HG03575 (cell line): ENCODE data around the gene CFAP299.
A peak's percentile ranks its signal among the peaks of the same experiment; 100 is the strongest.
"Not testable (repeated sequence)": the region's sequence is repeated elsewhere in the genome, so short reads cannot be mapped to it uniquely, and the experiment has no call there.

Source experiments
- ATAC-seq: cut with Tn5 transposase; IDR thresholded peaks from one replicate; pipeline ENCODE4 v1.9.1; 2021; ENCODE audit not compliant: unreplicated experiment, insufficient number of reproducible peaks, low FRiP score; ENCODE audit errors: extremely low read depth

The CFAP299 gene

DNA sequence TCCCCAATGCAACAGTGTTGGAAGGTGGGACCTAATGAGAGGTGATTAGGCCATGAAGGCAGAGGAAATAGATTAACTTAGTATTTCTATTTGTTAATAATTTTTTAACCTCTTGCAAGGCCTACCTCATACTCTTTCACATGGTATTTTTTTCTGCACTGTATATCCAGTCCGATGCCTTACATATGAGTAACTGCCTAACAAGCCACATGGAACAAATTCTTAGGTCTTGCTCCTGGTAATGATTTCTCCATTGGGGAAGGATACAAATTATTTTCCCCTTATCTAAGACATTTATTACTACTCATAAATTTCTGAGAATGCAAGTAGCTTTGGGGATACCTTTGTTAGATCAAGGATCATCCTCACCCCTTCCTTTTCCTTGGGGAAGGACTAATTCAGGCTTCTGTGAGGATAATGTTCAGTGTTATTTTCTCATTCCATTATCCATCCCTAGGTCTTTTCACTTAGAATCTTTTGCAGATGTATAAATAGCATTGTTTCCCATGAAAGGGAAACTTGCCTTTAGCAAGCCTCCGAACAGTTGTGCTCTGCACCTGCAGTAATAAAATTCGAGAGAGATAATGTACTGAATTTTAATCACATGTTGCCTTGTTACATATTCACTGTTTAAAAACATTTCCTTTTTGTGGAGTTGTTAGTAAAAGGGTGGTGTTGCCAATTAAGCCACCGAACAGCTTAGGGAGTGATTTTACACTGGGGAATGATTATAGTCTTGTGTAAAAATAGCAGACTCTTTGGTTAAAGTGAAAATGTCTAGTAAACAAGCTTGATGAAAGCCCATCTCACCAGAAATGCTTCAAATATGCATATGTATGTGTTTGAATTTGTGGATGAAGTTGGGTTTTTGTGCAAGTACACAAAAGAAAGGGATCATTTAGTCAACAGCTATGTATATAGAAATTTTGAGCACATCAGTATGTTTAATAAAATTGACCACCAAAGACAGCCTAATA is 89.9 kb downstream of the CFAP299 start:
- ATAC-seq = no peak

- no peak for ATAC-seq
Measured at GRCh38 chr4:80431203-80431965, 95.9 kb downstream of the CFAP299 start.

GRCh38 chr4:80434238-80434637 is 98.7 kb downstream of the CFAP299 start:
- no peak for ATAC-seq

GRCh38 chr4:80438016-80438415 is 102.5 kb downstream of the CFAP299 start:
- ATAC-seq = no peak

GRCh38 chr4:80439294-80440061 is 103.9 kb downstream of the CFAP299 start:
- not testable (repeated sequence) for ATAC-seq

DNA sequence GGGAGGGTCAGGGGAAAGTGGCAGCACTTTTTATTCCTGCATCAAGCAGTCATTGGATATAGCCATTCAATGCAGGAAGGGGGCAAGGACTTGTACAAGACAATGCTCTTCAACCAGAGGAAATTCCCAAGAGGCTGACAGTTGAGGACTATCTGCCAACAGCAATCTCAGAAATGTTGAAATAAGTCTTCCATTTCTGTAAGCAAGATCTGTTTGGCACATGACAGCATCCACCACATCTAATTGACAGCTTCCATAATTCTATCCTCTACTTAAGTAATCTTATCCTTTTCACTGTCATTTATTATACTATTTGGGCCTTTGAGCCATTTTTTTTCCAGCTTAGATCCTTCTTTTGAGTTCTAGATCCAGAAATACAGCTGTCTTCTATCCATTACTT is 110.7 kb downstream of the CFAP299 start:
- ATAC-seq = no peak

DNA sequence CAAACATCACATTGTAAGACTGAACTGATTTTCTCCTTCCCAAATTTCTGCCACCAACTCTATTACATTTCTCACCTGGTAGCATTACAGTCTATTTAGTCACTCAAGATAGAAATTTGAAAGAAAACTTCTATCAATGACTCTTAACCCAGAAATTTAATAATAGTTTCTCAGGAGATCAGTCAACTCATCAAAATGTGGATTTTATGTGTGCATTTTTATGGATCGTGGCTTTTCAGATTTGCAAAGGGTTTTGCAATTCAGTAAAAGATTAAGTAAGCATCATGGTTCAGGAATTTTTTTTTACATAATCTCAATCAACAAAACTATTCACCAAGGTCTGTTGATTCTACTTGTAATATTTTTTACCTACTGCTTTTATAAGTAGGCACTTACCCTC is 111.1 kb downstream of the CFAP299 start:
- no peak for ATAC-seq

GRCh38 chr4:80447493-80447892 is 112.0 kb downstream of the CFAP299 start:
- no peak for ATAC-seq

GRCh38 chr4:80448056-80448455 is 112.5 kb downstream of the CFAP299 start:
- no peak for ATAC-seq

DNA sequence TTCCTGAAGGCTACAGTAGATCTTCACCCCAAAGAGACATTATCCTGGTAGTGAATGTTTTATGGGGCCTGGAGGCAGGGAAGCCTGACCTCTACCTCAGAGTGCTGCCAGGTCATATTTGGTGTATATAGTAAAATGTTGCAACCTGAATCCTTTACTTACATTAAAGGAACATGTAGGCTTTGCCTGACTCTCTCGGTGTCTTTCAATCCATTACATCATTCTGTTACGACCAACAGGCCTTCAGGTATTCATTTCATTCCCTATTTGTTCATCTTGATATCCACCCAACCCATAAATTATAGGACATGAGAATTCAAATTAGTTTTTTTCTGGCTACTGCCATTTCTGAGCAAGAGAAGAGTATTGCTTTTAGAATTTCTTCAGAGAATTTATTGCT is 116.5 kb downstream of the CFAP299 start:
- no peak for ATAC-seq

DNA sequence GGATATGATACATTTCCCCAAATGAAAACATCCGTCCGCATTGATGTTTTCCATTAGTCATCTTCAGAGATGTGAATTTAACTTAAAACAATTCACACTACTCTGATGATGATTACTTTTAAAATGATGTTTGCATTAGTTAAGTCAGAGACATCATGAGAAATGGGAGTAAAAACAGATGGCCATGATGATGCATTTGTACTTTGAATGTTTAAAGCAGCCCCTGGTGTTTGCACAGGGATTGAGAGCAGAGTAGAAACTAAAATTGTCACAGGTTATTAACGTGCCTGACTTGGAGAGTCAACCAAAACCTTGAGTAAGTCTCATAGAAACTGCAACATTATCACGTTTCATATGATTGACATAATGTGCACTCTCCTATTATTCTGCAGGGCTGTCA is 117.2 kb downstream of the CFAP299 start:
- no peak for ATAC-seq

- no peak for ATAC-seq
Measured at GRCh38 chr4:80454040-80454439, 118.5 kb downstream of the CFAP299 start.

- ATAC-seq = no peak
Measured at GRCh38 chr4:80454556-80454955, 119.0 kb downstream of the CFAP299 start.

- no peak for ATAC-seq
Measured at GRCh38 chr4:80459918-80460473, 124.5 kb downstream of the CFAP299 start.

DNA sequence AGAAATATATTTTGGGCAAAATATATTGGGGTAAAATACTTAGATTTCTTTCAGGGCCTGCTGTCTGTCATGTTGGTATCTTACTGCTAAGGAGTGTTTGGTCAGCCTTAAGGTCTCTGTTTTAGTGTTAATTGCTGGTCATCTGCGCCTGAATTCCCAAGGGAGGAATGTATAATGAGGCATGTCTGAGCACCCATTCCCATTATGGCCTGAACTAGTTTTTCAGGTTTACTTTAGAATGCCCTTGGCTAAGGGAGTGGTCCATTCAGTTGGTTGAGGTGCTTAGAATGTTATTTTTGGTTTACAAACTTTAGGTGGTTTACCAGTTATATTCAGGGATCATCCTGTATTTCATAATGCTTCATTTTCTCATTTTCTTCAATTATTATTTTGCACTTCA is 125.9 kb downstream of the CFAP299 start:
- no peak for ATAC-seq

DNA sequence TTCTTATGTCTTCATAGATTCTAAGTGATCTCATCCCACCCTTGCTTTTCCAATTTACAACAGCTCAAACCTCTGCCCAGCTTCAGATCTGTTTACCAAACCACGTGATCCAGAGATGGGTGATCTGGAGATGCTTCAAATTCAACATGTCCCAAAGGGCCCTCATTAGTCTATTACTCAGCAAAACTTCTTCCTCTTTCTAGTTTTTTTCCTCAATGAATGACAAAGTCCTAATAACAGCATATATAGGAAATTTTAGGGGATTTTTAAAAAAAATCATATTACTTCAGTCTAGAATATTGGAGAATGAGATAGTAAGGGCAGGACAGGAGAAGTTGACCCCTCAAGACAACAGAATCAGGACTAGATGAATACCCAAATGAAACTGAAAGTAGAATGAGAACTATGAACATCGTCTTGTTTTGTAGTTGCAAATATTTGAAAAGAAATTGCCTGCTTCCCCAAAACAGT is 127.1 kb downstream of the CFAP299 start:
- ATAC-seq = peak; percentile 51

GRCh38 chr4:80463509-80463908 is 128.0 kb downstream of the CFAP299 start:
- no peak for ATAC-seq

GRCh38 chr4:80465238-80465637 is 129.7 kb downstream of the CFAP299 start:
- no peak for ATAC-seq

GRCh38 chr4:80465736-80466135 is 130.2 kb downstream of the CFAP299 start:
- no peak for ATAC-seq
